D721Med (cell line): ENCODE results near the gene FBXO34.

ENCODE experiments used
- DNase-seq: peaks from one replicate; pipeline ENCODE4 v3.0.0; 2011; ENCODE audit warnings: low spot score; ENCODE audit not compliant: insufficient read length
- FAIRE-seq: peaks from 2 replicates; lab custom pipeline; 2011; peaks lifted over from hg19 to GRCh38; lab: Jason Lieb, UNC
- CTCF ChIP-seq: IDR thresholded peaks from 2 replicates; pipeline ENCODE4 v1.5.1; 2012; ENCODE audit warnings: mild to moderate bottlenecking, control low read depth; ENCODE audit not compliant: insufficient read depth; ENCODE audit errors: missing control alignments

FBXO34 gene

GRCh38 chr14:55249423-55249822, 21.8 kb upstream of the FBXO34 start:
- DNase-seq: no peak
- no peak for TF ChIP-seq CTCF
- FAIRE-seq: no peak

- TF ChIP-seq CTCF: no peak
- DNase-seq (no peak), FAIRE-seq (no peak)
These were observed 17.9 kb upstream of the FBXO34 start for GRCh38 chr14:55253276-55253675.

GRCh38 chr14:55254581-55254980, 16.6 kb upstream of the FBXO34 start:
- TF ChIP-seq CTCF: no peak
- no peak for FAIRE-seq
- no peak for DNase-seq

- FAIRE-seq (no peak), DNase-seq (no peak)
- no peak for TF ChIP-seq CTCF
These were observed 15.2 kb upstream of the FBXO34 start for GRCh38 chr14:55255979-55256378.

GRCh38 chr14:55256586-55256985, 14.6 kb upstream of the FBXO34 start:
- no peak for TF ChIP-seq CTCF
- FAIRE-seq: no peak
- DNase-seq: no peak

- FAIRE-seq (no peak), DNase-seq (no peak)
- TF ChIP-seq CTCF: no peak
These were observed 6.0 kb upstream of the FBXO34 start for GRCh38 chr14:55265197-55265596.

GRCh38 chr14:55267820-55268219, 3.4 kb upstream of the FBXO34 start:
- DNase-seq: no peak
- no peak for FAIRE-seq
- no peak for TF ChIP-seq CTCF
